ACC112 (cell line): ENCODE results near the gene AMBRA1.

ENCODE experiments used
- H2AFZ ChIP-seq: fragments of 200-600 bp; sonication (generic); one replicate; pipeline ENCODE4 v1.6.0; 2017; ENCODE audit warnings: antibody characterized with exemption, low read length; ENCODE audit not compliant: unreplicated experiment
- H3K27ac ChIP-seq: fragments of 200-600 bp; sonication (generic); 2 replicates; pipeline ENCODE4 v1.5.1; 2014; ENCODE audit warnings: low read depth, mild to moderate bottlenecking, antibody characterized with exemption, low read length, moderate library complexity
- H3K27me3 ChIP-seq: fragments of 200-600 bp; sonication (generic); 2 replicates; pipeline ENCODE4 v1.6.1; 2014; ENCODE audit warnings: mild to moderate bottlenecking, antibody characterized with exemption, low read length, moderate library complexity, mixed read lengths; ENCODE audit not compliant: insufficient read depth
- H3K36me3 ChIP-seq: fragments of 200-600 bp; sonication (generic); 2 replicates; pipeline ENCODE4 v1.6.1; 2016; ENCODE audit warnings: mild to moderate bottlenecking, antibody characterized with exemption, low read length, moderate library complexity, mixed read lengths; ENCODE audit not compliant: insufficient read depth
- H3K4me1 ChIP-seq: fragments of 200-600 bp; sonication (generic); one replicate; pipeline ENCODE4 v1.6.1; 2016; ENCODE audit warnings: low read length, mixed read lengths; ENCODE audit not compliant: insufficient read depth, unreplicated experiment, control insufficient read depth
- H3K4me3 ChIP-seq: fragments of 200-600 bp; sonication (generic); 2 replicates; pipeline ENCODE4 v1.5.1; 2014; ENCODE audit warnings: mild to moderate bottlenecking, low read depth, low read length
- H3K79me2 ChIP-seq: fragments of 200-600 bp; sonication (generic); one replicate; pipeline ENCODE4 v1.6.0; 2016; ENCODE audit warnings: low read length; ENCODE audit not compliant: control insufficient read depth, unreplicated experiment, insufficient read depth

The AMBRA1 gene

DNA sequence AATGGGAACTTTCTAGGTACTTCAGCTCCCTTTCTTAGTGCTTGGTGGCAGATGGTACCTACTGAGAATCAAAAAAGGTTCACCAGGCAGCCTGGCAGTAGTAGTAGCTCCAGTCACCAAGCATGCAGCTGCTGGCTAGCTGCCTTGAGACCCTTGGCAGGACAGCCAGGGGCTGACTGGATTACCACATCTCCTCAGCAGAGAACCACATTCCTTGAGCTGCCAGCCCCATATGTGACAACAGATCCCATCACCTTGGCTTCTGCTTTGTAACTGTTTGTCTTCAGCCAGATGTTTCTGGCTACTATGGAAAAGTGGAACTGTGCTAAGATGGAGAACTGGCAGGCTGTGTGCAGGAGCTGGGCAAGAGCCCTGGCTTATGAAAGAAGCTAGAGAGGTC is 162.6 kb downstream of the AMBRA1 start:
- Histone ChIP-seq H3K27me3 (no peaks in the 10 kb centered on the region), H3K4me1 (no peaks in the 10 kb centered on the region), H2AFZ (no peak overlapping the region), H3K4me3 (no peak overlapping the region), H3K36me3 (peaks cover 15% of the 10 kb centered on the region; the same call in 1 of the 2 replicates), H3K27ac (no peak overlapping the region), H3K79me2 (no peaks in the 10 kb centered on the region)

DNA sequence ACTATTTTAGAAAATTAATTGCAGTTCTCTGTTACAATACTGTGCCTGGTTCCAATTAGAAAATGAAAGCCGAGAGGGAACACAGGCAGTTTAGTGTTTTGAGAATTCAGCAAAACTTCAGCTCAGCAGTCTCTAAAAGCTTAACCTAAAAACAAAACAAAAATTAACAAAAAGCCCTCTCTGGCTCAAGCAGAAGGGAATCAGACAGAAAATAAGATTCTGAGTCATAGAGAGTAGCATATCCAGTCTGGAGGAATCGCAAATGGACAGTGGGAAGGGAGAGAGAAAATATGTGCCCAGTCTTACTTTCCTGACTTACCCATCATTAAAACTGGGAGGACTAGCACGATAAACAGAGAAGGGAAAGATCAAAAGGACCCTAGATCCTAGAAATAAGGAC is 164.1 kb downstream of the AMBRA1 start:
- Histone ChIP-seq H3K36me3 (peaks cover 14% of the 10 kb centered on the region; the same call in 1 of the 2 replicates), H3K4me3 (no peak overlapping the region), H3K4me1 (no peaks in the 10 kb centered on the region), H2AFZ (no peak overlapping the region), H3K27ac (no peak overlapping the region), H3K79me2 (no peaks in the 10 kb centered on the region), H3K27me3 (no peaks in the 10 kb centered on the region)

DNA sequence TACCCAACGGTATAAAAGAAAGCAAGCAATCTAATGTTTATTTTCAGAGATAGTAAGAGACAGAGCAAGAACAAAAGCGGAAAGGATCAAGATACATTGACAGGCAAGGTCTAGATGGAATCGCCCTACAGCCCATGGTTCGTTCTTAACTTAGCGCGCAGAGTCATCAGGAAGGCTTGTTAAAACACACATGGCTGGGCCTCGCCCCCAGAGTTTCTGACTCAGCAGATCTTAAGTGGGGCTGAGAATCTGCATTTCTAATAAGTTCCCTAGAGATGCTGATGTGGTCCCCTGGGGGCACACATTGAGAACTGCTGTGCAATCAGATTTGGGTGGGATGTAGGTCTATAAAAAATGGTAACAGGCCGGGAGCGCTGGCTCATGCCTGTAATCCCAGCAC is 166.5 kb downstream of the AMBRA1 start:
- H3K79me2 ChIP-seq, result no peaks in the 10 kb centered on the region
- no peak overlapping the region for H3K4me3 ChIP-seq
- no peaks in the 10 kb centered on the region for H3K36me3 ChIP-seq
- H3K4me1 ChIP-seq, result no peaks in the 10 kb centered on the region
- H3K27me3 ChIP-seq, result no peaks in the 10 kb centered on the region
- H3K27ac ChIP-seq, result no peak overlapping the region
- H2AFZ ChIP-seq, result no peak overlapping the region

DNA sequence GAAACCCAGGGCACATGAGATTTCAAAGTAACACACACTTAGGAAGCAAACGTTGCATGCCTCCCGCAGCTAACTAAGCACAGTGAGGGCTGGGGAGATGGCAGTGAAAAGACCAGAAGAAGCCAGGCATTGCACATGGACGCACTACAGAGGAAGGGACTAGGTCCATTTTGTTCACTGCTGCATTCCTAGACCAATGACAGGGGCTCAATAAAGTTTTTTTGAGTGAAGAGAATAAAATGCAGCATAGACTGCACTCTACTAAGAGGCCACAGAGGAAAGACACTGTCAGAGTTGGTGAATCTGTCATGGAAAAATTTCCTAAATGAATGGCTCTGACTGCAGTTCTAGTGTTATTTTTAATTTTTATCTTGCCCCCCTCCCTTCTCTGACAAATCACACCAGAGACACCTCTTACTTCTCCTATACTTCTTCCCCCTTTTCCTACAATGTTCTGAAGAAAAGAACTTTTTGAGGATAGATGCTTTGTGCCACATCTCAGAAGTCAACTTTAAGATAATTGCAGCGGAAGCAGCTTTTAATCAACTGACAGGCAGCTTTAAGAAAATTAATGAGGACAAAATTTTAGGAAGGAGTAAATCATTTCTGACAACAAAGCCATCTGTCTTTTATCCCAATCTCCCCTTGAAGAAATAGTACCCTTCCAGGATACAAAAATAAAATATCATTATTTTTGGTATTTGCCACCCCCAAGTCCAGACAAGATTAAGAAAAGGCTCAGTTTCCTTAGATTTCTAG is 167.4 kb downstream of the AMBRA1 start:
- Histone ChIP-seq H3K27ac (no peak overlapping the region), H3K27me3 (no peaks in the 10 kb centered on the region), H3K4me3 (no peak overlapping the region), H3K4me1 (no peaks in the 10 kb centered on the region), H2AFZ (no peak overlapping the region), H3K36me3 (no peaks in the 10 kb centered on the region), H3K79me2 (no peaks in the 10 kb centered on the region)

DNA sequence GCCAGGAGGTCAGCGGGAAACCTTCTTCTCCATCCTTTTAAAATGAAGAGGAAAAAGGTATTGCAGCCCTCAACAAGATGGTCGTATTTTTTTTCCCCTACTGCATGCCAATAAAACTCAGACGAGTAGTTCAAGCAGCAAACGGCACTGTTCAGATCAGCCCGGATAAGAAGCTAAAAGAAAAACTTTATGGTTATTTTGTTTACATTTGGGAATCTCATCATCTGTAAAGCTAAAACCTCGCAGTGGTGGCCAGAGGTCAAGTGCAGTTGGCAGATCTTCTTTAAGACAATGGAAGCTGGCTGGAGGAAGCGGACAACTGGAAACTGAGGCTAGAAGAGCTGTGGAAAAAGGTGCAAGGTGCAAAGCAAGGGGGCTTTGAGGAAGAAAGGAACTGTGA is 171.2 kb downstream of the AMBRA1 start:
- no peak overlapping the region for H2AFZ ChIP-seq

DNA sequence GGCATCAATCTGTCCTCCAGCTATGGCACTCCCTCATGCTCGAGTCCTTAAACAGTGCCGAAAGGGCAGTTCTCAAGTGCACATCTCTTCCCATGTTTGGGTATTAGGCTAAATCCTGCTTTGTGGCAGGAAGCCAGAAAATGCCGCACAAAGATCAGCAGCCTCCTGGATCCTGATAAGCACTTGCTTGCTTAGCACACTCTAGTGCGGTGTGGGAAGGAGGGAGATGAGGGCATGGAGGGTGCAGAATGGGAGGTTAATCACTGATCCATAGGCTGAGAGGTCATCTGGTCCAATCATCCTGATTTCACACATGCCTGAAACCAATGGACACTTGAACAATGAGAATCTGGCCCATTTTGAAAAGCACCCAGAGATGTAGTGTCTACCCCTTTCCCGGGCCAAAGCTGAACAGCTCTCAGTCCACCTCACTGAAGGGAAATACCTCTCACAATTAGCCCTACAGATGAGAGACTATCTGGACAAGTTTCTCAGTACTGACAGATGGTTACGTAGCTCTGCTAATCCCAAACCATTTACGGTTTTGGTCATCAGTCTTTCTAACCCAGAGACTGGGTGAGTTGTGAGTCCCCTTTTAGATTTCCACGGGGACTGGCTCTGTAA is 172.5 kb downstream of the AMBRA1 start:
- Histone ChIP-seq H3K4me1 (no peaks in the 10 kb centered on the region), H3K27ac (no peak overlapping the region), H3K36me3 (peaks cover 6% of the 10 kb centered on the region; the same call in 1 of the 2 replicates), H3K4me3 (no peak overlapping the region), H3K79me2 (no peaks in the 10 kb centered on the region), H3K27me3 (no peaks in the 10 kb centered on the region), H2AFZ (no peak overlapping the region)

More for the DNA sequence above, 171.2 kb downstream of the AMBRA1 start:
- no peaks in the 10 kb centered on the region for H3K4me1 ChIP-seq
- H3K4me3 ChIP-seq, result no peak overlapping the region
- no peaks in the 10 kb centered on the region for H3K27me3 ChIP-seq
- no peak overlapping the region for H3K27ac ChIP-seq
- H3K36me3 ChIP-seq, result peaks cover 3% of the 10 kb centered on the region; the same call in 1 of the 2 replicates
- H3K79me2 ChIP-seq, result no peaks in the 10 kb centered on the region

DNA sequence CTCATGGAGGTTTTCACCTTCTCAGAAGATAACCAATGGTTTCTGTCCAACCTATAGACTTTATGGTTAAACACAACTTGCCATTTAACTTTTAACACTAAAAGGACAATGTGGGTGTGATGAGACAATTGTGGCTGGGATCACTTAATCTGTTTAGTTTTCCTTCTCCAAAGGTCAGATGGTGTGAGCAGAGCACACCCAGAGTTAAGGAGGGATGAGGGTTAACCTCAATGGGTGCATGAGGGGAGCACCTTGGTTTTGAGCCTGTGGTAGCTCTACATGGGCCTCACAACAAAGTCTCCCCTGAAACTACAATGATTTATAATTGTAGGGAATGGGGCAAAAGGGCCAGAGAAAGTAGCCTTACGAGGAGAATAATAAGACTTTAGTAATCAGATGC is 173.3 kb downstream of the AMBRA1 start:
- H3K79me2 ChIP-seq, result no peaks in the 10 kb centered on the region

DNA sequence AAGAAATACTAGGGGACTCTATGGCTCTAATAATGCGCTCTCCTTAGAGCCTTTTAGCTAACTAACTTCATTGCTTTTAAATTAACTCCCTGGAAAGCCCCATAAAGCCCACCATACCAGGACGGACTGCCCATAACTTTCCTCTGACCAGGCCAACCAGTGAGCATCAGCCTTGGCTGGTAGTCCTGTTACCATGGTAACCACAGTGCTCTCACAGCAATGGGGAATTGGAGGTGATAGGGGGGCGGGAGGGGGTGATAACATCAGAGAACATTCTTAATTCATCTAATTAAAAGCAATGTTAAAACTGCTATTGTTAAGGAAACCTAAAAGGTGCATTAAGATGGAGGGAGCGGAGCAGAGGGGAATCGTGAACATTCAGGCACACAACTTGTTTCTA is 175.1 kb downstream of the AMBRA1 start:
- H3K79me2 ChIP-seq, result no peaks in the 10 kb centered on the region
- H2AFZ ChIP-seq, result no peak overlapping the region
- H3K4me1 ChIP-seq, result no peaks in the 10 kb centered on the region
- peaks cover 6% of the 10 kb centered on the region; the same call in 1 of the 2 replicates for H3K36me3 ChIP-seq
- no peak overlapping the region for H3K4me3 ChIP-seq
- no peaks in the 10 kb centered on the region for H3K27me3 ChIP-seq
- H3K27ac ChIP-seq, result no peak overlapping the region

More for the DNA sequence above, 173.3 kb downstream of the AMBRA1 start:
- peaks cover 6% of the 10 kb centered on the region; the same call in 1 of the 2 replicates for H3K36me3 ChIP-seq
- H3K27me3 ChIP-seq, result no peaks in the 10 kb centered on the region
- no peaks in the 10 kb centered on the region for H3K4me1 ChIP-seq
- H3K4me3 ChIP-seq, result no peak overlapping the region
- no peak overlapping the region for H3K27ac ChIP-seq
- no peak overlapping the region for H2AFZ ChIP-seq

DNA sequence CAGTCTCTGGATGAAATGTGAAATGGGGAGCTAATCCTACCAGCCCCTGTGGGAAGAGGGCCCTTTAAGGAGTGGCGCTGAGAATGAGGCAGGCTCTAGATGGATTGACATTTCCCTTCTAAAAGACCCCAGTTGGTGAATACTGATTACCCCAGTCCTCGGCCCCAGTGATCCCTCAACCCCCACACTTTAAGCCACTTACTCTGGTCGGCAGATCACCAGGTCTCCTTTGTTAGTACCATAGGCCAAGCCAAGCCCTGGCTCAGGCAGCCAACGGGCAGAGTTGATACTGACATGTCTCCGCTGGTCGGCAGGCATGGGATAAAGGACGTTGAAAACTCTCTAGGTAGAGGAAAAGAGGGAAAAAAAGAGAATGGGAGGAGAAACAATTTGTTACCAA is 176.1 kb downstream of the AMBRA1 start:
- Histone ChIP-seq H3K4me1 (no peaks in the 10 kb centered on the region), H3K27me3 (no peaks in the 10 kb centered on the region), H2AFZ (no peak overlapping the region), H3K36me3 (peaks cover 6% of the 10 kb centered on the region; the same call in 1 of the 2 replicates), H3K79me2 (no peaks in the 10 kb centered on the region), H3K27ac (no peak overlapping the region), H3K4me3 (no peak overlapping the region)

DNA sequence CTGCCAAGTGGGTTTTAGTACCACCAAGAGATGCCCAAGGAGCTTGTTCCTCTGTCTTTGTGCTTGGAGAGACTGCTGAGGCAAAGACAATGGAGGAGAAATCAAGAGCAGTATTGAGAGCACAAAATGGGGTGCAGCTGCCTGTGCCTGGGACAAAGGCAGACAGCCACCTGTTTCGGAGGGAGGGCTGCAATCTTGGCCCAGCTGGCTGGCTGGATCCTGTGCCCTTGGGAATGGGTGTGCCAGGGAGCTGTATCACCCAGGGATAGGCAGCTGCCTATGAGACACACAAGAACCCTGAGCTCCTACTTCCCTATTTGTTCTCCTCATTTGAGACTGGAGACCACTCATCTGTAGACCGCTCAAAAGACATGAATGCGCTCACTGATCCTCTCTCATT is 178.9 kb downstream of the AMBRA1 start:
- Histone ChIP-seq H3K4me1 (no peaks in the 10 kb centered on the region), H3K27ac (no peak overlapping the region), H3K4me3 (no peak overlapping the region), H3K79me2 (no peaks in the 10 kb centered on the region), H2AFZ (no peak overlapping the region), H3K27me3 (no peaks in the 10 kb centered on the region), H3K36me3 (peaks cover 6% of the 10 kb centered on the region; the same call in 1 of the 2 replicates)

DNA sequence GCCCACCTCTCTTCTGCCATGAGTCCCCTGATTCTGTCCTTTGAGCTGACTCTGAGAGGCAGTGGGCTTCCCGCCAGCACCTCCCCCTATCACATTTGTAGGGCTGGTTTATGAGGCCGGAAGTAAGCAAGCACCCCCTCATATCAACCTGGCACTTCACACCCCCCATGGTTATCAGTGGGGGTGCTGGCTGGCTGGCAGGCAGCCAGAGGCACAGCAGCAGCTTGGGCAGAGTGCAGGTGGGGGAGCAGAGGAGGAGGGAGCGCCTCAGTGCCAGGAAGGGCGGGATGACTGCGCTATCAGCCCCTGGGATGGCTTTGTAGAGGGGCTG is 179.4 kb downstream of the AMBRA1 start:
- H3K36me3 ChIP-seq, result peaks cover 6% of the 10 kb centered on the region; the same call in 1 of the 2 replicates
- no peak overlapping the region for H2AFZ ChIP-seq

More for the DNA sequence above, 179.4 kb downstream of the AMBRA1 start:
- Histone ChIP-seq H3K27me3 (no peaks in the 10 kb centered on the region), H3K79me2 (no peaks in the 10 kb centered on the region), H3K4me1 (no peaks in the 10 kb centered on the region), H3K27ac (no peak overlapping the region), H3K4me3 (no peak overlapping the region)
